ENCODE measurements around the gene EPHA2.

DNA sequence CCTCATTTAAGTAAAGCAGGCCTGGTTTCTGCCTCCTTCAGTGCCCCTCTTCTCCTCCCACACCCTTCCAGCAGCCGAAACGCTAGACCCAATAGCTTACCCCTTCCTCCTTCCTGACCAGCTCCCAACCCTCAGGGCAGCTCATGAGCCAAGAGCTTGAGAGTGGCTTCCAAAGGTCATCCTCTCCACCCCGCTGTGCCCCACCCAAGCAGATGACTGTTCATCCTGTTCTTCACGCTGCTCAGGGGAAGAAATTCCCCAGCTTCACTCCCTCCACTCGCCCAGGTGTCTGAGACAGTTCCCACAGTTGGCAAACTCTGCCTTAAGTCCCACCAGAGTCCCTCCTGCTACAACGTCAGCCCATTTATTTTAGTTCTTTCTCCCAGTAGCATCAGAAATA, 33.1 kb upstream of the EPHA2 start:
- TF ChIP-seq POLR2A (IDR thresholded peaks at IDR 0.05), result no peak
- TF ChIP-seq, protein P1, sequence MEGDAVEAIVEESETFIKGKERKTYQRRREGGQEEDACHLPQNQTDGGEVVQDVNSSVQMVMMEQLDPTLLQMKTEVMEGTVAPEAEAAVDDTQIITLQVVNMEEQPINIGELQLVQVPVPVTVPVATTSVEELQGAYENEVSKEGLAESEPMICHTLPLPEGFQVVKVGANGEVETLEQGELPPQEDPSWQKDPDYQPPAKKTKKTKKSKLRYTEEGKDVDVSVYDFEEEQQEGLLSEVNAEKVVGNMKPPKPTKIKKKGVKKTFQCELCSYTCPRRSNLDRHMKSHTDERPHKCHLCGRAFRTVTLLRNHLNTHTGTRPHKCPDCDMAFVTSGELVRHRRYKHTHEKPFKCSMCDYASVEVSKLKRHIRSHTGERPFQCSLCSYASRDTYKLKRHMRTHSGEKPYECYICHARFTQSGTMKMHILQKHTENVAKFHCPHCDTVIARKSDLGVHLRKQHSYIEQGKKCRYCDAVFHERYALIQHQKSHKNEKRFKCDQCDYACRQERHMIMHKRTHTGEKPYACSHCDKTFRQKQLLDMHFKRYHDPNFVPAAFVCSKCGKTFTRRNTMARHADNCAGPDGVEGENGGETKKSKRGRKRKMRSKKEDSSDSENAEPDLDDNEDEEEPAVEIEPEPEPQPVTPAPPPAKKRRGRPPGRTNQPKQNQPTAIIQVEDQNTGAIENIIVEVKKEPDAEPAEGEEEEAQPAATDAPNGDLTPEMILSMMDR (IDR thresholded peaks at IDR 0.05), result no peak

Measured in tibial nerve (tissue), 3 donors.